ENCODE measurements around the gene TAB2.
"Not testable (repeated sequence)": the region's sequence is repeated elsewhere in the genome, so short reads cannot be mapped to it uniquely, and the experiment has no call there.

TAB2 gene

DNA sequence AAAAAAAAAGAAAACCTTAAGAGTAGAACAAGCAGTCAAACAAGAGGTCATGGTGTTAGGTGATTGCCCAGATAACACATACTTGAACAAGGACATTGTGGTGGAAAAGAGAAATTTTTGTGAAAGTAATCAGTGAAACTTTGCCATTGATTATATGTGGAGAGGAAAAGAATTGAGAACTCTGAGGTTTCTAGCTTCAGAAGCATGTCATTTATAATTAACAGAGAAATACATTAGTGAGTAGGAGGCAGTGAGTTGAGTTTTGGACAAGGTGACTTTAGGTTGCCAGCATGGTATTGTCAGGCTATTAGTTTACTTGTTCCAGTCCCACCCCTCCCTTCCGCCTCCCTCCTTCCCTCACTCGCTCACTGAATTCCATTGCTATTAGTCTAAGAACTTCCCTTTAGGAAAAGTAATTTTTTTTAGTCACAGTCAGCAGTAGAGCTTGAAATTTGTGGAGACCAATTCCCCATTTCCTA is 17.2 kb downstream of the TAB2 start:
- DNase-seq = no peak

- no peak for DNase-seq
Measured at GRCh38 chr6:149335924-149336608, 18.6 kb downstream of the TAB2 start.

- DNase-seq = no peak
Measured at GRCh38 chr6:149336609-149336928, 19.1 kb downstream of the TAB2 start.

DNA sequence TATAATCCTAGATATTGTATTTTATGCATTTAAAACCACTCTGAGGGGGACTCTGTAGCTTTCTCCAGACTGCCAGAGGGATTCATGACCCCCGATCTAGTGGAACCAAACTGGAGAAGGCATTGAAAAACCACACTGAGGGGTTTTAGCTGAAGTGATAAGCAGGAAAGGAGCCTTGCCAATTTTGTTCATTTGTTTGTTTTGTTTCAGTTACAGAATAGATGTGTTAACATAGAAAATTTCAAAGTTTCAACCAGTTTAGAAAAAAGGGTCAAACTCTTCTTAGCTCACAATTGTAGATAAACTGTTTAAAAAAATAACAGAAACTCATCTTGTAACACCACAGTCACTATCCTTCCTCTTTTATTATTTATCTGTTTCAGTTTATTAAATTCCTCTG is 19.8 kb downstream of the TAB2 start:
- no peak for DNase-seq

- DNase-seq = no peak
Measured at GRCh38 chr6:149340200-149340599, 22.7 kb downstream of the TAB2 start.

GRCh38 chr6:149342525-149342924 is 25.0 kb downstream of the TAB2 start:
- no peak for DNase-seq

GRCh38 chr6:149343501-149343900 is 26.0 kb downstream of the TAB2 start:
- DNase-seq = no peak

DNA sequence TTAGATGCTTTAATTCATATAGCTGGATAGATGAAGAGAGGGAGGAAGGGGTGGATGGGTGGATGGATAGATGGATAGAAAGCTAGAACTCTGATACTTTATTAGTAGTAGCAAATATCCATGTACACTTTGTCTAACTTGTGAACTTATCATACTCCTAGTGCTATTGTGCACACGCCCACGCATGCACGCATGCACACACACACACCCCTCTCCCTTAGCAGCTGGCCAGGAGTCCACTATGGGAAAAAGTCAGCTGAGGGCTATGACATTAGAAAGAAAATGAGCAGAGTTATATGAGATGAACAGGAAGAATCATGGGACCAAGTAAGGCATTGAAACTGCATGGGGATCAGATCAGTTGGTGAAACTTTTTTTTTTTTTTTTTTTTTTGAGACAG is 28.6 kb downstream of the TAB2 start:
- DNase-seq = no peak

DNA sequence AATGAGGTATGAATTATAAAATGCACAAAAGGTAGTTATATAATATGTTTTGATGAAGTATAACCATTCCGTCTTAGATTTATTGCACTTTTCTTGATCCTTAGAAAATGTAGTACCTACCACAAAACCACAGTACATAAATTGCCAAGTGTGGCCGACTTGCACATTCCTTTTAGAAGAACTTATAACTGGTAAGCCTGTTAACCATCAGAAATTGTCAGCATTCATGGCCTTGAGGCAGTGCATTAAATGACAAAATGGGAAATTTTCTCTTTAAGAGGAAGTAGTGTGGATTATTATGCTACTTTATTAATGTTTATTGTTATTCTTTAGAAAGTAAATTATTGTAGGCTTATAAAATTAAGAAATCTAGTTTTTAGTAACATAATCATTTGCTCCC is 29.6 kb downstream of the TAB2 start:
- no peak for DNase-seq

GRCh38 chr6:149349279-149349678 is 31.8 kb downstream of the TAB2 start:
- DNase-seq = not testable (repeated sequence)

GRCh38 chr6:149354009-149354408 is 36.5 kb downstream of the TAB2 start:
- no peak for DNase-seq

DNA sequence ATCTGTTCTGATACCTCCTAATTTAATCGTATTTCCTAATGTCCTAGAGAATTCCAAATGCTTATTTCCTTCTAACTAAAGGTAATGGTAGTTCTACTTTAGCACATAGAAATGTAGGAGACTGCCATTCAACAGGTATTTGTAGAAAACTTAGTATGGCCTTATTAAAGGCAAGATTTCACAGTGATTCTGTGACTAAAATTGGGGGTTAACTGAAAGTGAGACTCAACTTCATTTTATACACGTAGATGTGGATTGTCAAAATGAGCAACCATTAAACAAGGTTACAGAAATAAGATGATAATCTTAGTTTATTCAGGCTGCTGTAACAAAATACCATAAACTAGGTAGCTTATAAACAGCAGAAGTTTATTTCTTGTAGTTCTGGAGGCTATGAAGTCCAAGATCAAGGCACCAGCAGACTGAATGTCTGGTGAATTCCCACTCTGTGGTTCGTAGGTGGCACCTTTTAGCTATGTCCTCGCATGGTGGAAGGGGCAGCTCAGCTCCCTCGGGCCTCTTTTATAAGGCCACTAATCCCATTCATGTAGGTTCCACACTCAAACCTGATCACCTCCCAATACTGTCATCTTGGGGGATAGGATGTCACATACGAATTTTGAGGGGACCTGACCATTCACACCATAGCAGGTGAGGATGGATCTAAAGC is 38.7 kb downstream of the TAB2 start:
- DNase-seq = no peak

- DNase-seq = no peak
Measured at GRCh38 chr6:149357726-149358538, 40.4 kb downstream of the TAB2 start.

- no peak for DNase-seq
Measured at GRCh38 chr6:149359440-149359839, 41.9 kb downstream of the TAB2 start.

- DNase-seq = no peak
Measured at GRCh38 chr6:149360536-149360935, 43.0 kb downstream of the TAB2 start.

DNA sequence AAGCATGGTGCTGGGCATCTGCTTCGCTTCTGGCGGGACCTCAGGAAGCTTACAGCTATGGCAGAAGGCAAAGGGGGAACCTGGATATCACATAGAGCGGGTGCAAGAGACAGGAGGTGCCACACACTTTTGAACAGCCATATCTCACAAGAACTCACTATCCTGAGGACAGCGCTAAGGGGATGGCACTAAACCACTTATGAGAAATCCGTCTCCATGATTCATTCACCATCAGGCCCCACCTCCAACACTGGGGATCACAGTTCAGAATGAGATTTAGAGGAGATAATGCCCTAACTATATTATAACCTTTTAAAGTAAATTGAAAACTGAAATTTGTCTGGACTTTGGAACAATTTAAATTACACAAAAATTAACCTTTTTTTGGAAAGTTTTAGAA is 44.8 kb downstream of the TAB2 start:
- DNase-seq = no peak

- no peak for DNase-seq
Measured at GRCh38 chr6:149363154-149363553, 45.6 kb downstream of the TAB2 start.

GRCh38 chr6:149364557-149364956 is 47.0 kb downstream of the TAB2 start:
- no peak for DNase-seq

DNA sequence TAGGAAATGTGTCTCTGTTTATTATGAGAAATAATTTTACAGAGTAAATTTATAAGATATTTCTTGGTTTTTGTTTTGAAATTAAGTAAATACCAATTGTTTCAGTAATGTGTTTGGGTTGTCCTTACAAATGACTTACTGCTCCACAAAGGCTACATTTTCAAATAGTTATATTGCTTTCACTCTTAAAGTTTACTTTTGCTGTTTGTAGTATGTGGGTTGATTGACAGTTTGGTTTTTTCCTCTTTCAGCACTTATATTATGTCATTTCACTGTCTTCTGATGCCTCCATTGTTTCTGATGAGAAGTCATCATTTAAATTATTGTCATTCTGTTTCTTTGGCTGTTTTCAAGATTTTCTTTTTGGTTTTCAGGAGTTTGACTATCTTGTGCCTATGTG is 47.7 kb downstream of the TAB2 start:
- no peak for DNase-seq

GRCh38 chr6:149366267-149366921 is 48.9 kb downstream of the TAB2 start:
- no peak for DNase-seq

GRCh38 chr6:149368065-149368464 is 50.6 kb downstream of the TAB2 start:
- no peak for DNase-seq

- DNase-seq = no peak
Measured at GRCh38 chr6:149371154-149371553, 53.6 kb downstream of the TAB2 start.

DNA sequence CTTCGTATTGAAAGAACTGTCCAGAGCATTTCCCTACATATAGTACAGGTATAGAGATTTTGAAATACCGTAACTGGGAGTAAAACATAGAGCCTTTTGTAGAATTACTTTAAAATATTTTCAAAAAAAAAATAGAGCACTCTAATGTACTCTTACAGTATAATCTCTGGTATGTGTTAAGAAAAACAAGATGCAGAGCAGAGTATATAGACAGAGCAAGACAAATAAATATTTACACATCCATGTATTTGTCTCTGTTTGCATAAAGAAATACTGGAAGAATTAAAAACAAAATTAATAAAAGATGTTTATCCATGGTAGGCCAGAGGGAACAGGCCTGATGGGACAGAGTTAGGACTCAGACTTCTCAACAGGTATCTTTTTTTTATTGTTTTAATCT is 54.5 kb downstream of the TAB2 start:
- no peak for DNase-seq

All from retina (tissue), 1 donor.